HEK293 (cell line): Measurements from ENCODE around the gene PITPNB.
A peak's percentile ranks its signal among the peaks of the same experiment; 100 is the strongest.

Experiments used
- CTCF ChIA-PET: fragments of 350-600 bp; formaldehyde crosslinking; extraction: SDS; loops from one replicate; lab custom pipeline; 2021; ENCODE audit warnings: antibody characterized with exemption; lab: Yijun Ruan, JAX
- POLR2A ChIA-PET: fragments of 300-600 bp; formaldehyde crosslinking; extraction: SDS; loops from one replicate; lab custom pipeline; 2020; ENCODE audit warnings: antibody characterized with exemption, inconsistent platforms; lab: Yijun Ruan, JAX
- H3K27ac ChIP-seq: fragments of 200-500 bp; sonication (Bioruptor generic); 2 replicates; pipeline ENCODE4 v1.5.1; 2014; ENCODE audit warnings: low read depth, low read length, control low read depth, inconsistent platforms; ENCODE audit errors: extremely low read depth
- H3K36me3 ChIP-seq, 2 experiments: fragments of 200-500 bp in 1 of 2; sonication (Bioruptor generic) in 1 of 2; 1 replicate in 1 of 2; 2 replicates in 1 of 2; pipeline ENCODE4 v1.5.1; 2014 to 2017; ENCODE audit warnings: inconsistent platforms in 2 of 2, low read length in 2 of 2; ENCODE audit not compliant: control insufficient read depth in 2 of 2, insufficient read depth in 1 of 2
- H3K4me1 ChIP-seq: fragments of 200-500 bp; sonication (Bioruptor generic); 2 replicates; pipeline ENCODE4 v1.5.1; 2014; ENCODE audit warnings: mild to moderate bottlenecking, low read length, inconsistent platforms; ENCODE audit not compliant: control insufficient read depth, insufficient read depth
- H3K4me3 ChIP-seq: 2 replicates; pipeline ENCODE4 v1.5.1; 2011; ENCODE audit warnings: low read depth, mild to moderate bottlenecking, control low read depth, low read length, moderate library complexity
- H3K9me3 ChIP-seq: fragments of 200-500 bp; sonication (Bioruptor generic); 2 replicates; pipeline ENCODE4 v1.5.1; 2014; ENCODE audit warnings: low read depth, low read length, inconsistent platforms; ENCODE audit not compliant: control insufficient read depth, insufficient read depth
- IKZF3 ChIP-seq: fragments of 450-650 bp; IDR thresholded peaks from 2 replicates; pipeline ENCODE4 v1.5.0; 2018; ENCODE audit warnings: missing biosample characterization, mild to moderate bottlenecking, missing genetic modification characterization, moderate library complexity
- KLF8 ChIP-seq: fragments of 450-650 bp; formaldehyde crosslinking; IDR thresholded peaks from 2 replicates; pipeline ENCODE4 v1.5.1; 2016; ENCODE audit warnings: missing biosample characterization, missing genetic modification characterization
- MZF1 ChIP-seq: fragments of 450-650 bp; formaldehyde crosslinking; IDR thresholded peaks from 2 replicates; pipeline ENCODE4 v1.5.1; 2017; ENCODE audit warnings: missing biosample characterization, missing genetic modification characterization, borderline replicate concordance
- ZBTB17 ChIP-seq: fragments of 450-650 bp; formaldehyde crosslinking; IDR thresholded peaks from 2 replicates; pipeline ENCODE4 v1.5.1; 2016; ENCODE audit warnings: missing biosample characterization, missing genetic modification characterization
- ZBTB7A ChIP-seq: fragments of 450-650 bp; formaldehyde crosslinking; IDR thresholded peaks from 2 replicates; pipeline ENCODE4 v1.5.1; 2016; ENCODE audit warnings: low read depth, missing biosample characterization, missing genetic modification characterization
- ZFP41 ChIP-seq: fragments of 450-650 bp; formaldehyde crosslinking; IDR thresholded peaks from 2 replicates; pipeline ENCODE4 v1.5.1; 2016; ENCODE audit warnings: missing biosample characterization, missing genetic modification characterization, borderline replicate concordance
- ZNF169 ChIP-seq: fragments of 450-650 bp; formaldehyde crosslinking; IDR thresholded peaks from 2 replicates; pipeline ENCODE4 v1.5.1; 2016; ENCODE audit warnings: missing biosample characterization, missing genetic modification characterization
- ZNF19 ChIP-seq: fragments of 450-650 bp; formaldehyde crosslinking; IDR thresholded peaks from 2 replicates; pipeline ENCODE4; 2016; ENCODE audit warnings: missing biosample characterization, missing genetic modification characterization, low read depth
- ZNF335 ChIP-seq: fragments of 450-650 bp; formaldehyde crosslinking; conservative IDR thresholded peaks from 2 replicates; pipeline ENCODE4 v1.5.1; 2016; ENCODE audit warnings: missing biosample characterization, missing genetic modification characterization
- ZNF350 ChIP-seq: fragments of 450-650 bp; formaldehyde crosslinking; IDR thresholded peaks from 2 replicates; pipeline ENCODE4 v1.5.0; 2017; ENCODE audit warnings: missing biosample characterization, mild to moderate bottlenecking, missing genetic modification characterization
- ZNF843 ChIP-seq: fragments of 450-650 bp; formaldehyde crosslinking; IDR thresholded peaks from 2 replicates; pipeline ENCODE4 v1.5.1; 2016; ENCODE audit warnings: missing biosample characterization, missing genetic modification characterization
- ZSCAN16 ChIP-seq: fragments of 450-650 bp; formaldehyde crosslinking; IDR thresholded peaks from 2 replicates; pipeline ENCODE4 v1.5.1; 2016; ENCODE audit warnings: missing biosample characterization, missing genetic modification characterization
- TF ChIP-seq, protein P1 (sequence below): fragments of 450-650 bp; formaldehyde crosslinking; conservative IDR thresholded peaks from 2 replicates; pipeline ENCODE4 v1.5.1; 2016; ENCODE audit warnings: low read depth, missing biosample characterization, missing genetic modification characterization

Gene PITPNB

DNA sequence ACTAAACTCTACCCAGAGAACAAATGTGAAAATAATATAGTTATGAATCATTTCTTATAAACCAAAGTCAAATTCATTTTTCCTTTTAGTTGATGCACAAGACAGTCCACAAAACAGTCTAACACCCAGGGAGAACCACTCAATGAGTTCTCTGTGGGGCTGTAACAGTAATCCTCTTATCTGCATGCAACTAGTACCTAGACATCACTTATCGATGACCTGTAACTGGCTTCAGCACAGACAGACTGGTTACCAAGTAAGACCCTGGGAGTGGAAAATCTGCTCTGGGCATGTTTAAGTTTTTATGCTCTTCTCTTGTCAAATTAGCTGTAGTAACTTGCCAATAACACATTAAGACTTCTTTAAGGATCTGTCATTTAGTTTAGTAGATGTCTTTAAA is 46.6 kb downstream of the PITPNB start:
- CTCF ChIA-PET = no interaction called here

DNA sequence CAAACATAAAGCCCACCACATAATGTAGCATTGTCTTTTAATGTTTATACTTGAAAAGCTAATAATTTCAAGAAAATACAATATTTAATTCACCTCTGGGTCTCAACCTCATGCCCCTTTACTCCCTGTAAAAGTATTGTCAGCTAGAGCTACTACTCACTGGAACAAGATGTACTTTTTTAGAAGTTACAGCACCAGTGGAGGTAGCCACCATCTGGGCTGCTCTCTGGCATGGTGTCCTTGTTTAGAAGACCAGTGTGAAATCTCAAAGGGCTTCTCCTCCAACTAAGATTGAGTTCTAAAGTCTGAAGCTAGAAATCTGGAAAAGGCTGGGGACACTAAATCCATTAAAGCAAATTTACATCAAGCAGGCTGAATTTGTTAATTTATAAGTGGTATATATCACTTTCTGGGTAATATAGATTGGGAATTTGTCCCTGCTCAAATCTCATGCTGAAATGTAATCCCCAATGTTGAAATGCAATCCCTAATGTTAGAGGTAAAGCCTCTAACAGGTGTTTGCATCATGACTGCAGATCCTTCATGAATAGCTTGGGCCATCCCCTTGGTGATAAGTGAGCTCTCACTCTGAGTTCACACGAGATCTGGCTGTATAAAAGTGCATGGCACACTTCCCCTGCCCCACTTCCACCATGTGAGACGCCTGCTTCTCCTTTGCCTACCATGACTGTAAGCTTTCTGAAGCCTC is 47.6 kb downstream of the PITPNB start:
- POLR2A ChIA-PET = no interaction called here
- Histone ChIP-seq H3K27ac (no peak overlapping the region), H3K9me3 (no peaks in the 10 kb centered on the region), H3K36me3 (peaks cover 23 to 74% of the 10 kb centered on the region in 2 experiments), H3K4me1 (peaks cover 12% of the 10 kb centered on the region)
- CTCF ChIA-PET = interaction anchor here (0.6 to 2.6 kb wide), 4 partner anchors 8 to 679 kb away, joined by 3 to 16 read pairs (median 4); no protein-coding TSS in a partner anchor
- peak; percentile 53; the same call in 1 of the 2 replicates for TF ChIP-seq MZF1
- peak; percentile 94 for TF ChIP-seq ZNF169
- no peak for TF ChIP-seq ZSCAN16 (tag by site-specific recombination)
- TF ChIP-seq, all 188 proteins: peak for 2
- no peak overlapping the region for H3K4me3 ChIP-seq

More for the DNA sequence above, 46.6 kb downstream of the PITPNB start:
- H3K4me1 ChIP-seq = peaks cover 4% of the 10 kb centered on the region; the same call in 1 of the 2 replicates
- POLR2A ChIA-PET = interaction anchor here (0.6 kb wide), 1 partner anchor 179 kb away, joined by 3 read pairs; no protein-coding TSS in a partner anchor
- H3K9me3 ChIP-seq = no peaks in the 10 kb centered on the region
- H3K27ac ChIP-seq = no peak overlapping the region
- TF ChIP-seq ZBTB17 (tag by site-specific recombination) (peak; percentile 74), ZFP41 (tag by site-specific recombination) (no peak), ZNF350 (tag by site-specific recombination) (no peak), ZBTB7A (tag by site-specific recombination) (no peak)
- H3K4me3 ChIP-seq = no peak overlapping the region
- H3K36me3 ChIP-seq = peaks cover 24 to 76% of the 10 kb centered on the region in 2 experiments

DNA sequence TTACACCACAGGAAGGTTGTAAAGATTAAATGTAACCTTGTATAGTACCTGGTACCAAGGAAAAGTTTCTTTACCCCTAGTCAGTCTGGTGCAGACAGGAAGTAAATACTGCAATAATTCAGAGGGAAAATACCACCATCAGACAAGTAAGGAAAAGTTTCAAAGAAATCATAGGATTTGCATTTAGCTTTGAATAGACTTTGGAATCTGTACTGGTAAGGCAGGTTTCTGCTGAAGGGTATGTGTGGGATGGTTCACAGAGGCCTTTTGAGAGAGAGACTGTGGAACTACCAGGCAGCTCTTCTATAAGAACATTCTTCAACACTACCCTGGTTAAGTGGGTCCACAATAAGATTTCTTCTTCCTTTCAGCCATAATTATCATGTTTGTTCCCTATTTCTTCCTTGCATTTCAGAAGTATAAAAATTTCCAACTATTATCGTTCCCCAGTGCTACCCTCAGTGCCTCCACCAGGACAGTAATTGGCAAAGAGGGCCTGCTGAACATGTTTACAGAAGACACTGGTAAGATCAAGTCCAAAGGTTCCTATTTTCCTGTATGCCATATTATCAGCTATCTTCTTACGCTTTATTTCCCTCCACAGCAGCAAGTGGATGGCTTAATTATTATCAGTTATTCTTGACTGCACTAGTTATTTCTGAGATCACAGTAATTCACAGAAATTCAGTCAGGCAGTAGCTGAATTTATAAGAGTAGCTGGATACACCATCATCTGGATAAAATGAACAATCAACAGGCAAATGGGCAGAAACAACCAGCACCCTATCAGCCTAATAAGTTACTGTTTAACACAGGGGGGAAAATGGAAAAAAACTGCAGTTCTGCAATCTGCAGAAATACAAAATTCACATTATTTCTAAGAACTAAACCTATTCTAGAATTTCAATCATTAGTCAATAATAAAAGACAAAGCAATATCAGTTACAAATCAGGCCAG is 48.5 kb downstream of the PITPNB start:
- POLR2A ChIA-PET = no interaction called here
- H3K4me3 ChIP-seq = no peak overlapping the region
- H3K36me3 ChIP-seq = peaks cover 23 to 67% of the 10 kb centered on the region in 2 experiments

More for the DNA sequence above, 48.5 kb downstream of the PITPNB start:
- CTCF ChIA-PET = interaction anchor here (0.5 to 2.6 kb wide), 9 partner anchors 9 to 678 kb away, joined by 3 to 16 read pairs (median 4); no protein-coding TSS in a partner anchor
- Histone ChIP-seq H3K27ac (no peak overlapping the region), H3K4me1 (peaks cover 20% of the 10 kb centered on the region), H3K9me3 (no peaks in the 10 kb centered on the region)
- TF ChIP-seq ZNF19 = no peak
- no peak for TF ChIP-seq ZNF843 (tag by site-specific recombination)
- TF ChIP-seq KLF8 (tag by site-specific recombination) = no peak
- no peak for TF ChIP-seq ZNF335 (tag by site-specific recombination)
- TF ChIP-seq, protein P1, sequence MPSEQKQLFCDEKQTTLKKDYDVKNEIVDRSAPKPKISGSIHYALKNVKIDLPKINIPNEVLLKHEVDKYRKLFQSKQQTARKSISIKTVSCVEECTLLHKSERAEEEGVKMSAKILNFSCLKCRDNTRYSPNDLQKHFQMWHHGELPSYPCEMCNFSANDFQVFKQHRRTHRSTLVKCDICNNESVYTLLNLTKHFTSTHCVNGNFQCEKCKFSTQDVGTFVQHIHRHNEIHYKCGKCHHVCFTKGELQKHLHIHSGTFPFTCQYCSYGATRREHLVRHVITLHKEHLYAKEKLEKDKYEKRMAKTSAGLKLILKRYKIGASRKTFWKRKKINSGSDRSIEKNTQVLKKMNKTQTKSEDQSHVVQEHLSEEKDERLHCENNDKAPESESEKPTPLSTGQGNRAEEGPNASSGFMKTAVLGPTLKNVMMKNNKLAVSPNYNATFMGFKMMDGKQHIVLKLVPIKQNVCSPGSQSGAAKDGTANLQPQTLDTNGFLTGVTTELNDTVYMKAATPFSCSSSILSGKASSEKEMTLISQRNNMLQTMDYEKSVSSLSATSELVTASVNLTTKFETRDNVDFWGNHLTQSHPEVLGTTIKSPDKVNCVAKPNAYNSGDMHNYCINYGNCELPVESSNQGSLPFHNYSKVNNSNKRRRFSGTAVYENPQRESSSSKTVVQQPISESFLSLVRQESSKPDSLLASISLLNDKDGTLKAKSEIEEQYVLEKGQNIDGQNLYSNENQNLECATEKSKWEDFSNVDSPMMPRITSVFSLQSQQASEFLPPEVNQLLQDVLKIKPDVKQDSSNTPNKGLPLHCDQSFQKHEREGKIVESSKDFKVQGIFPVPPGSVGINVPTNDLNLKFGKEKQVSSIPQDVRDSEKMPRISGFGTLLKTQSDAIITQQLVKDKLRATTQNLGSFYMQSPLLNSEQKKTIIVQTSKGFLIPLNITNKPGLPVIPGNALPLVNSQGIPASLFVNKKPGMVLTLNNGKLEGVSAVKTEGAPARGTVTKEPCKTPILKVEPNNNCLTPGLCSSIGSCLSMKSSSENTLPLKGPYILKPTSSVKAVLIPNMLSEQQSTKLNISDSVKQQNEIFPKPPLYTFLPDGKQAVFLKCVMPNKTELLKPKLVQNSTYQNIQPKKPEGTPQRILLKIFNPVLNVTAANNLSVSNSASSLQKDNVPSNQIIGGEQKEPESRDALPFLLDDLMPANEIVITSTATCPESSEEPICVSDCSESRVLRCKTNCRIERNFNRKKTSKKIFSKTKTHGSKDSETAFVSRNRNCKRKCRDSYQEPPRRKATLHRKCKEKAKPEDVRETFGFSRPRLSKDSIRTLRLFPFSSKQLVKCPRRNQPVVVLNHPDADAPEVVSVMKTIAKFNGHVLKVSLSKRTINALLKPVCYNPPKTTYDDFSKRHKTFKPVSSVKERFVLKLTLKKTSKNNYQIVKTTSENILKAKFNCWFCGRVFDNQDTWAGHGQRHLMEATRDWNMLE = no peak
- no peak for TF ChIP-seq IKZF3
